IPS DF 6.9 (cell line): ENCODE results near the gene MBD6.
"Not testable (repeated sequence)": the region's sequence is repeated elsewhere in the genome, so short reads cannot be mapped to it uniquely, and the experiment has no call there.

Experiments
- DNase-seq: peaks from one replicate; pipeline ENCODE4 v3.0.0-alpha.2; 2013; ENCODE audit warnings: low read depth, low spot score
- H3K27ac ChIP-seq: one replicate; pipeline ENCODE4 v1.5.1; 2013; ENCODE audit warnings: low read length, control low read depth
- H3K27me3 ChIP-seq: 2 replicates; pipeline ENCODE4 v1.6.1; 2013; ENCODE audit warnings: mild to moderate bottlenecking, low read length; ENCODE audit not compliant: control insufficient read depth, insufficient read depth
- H3K36me3 ChIP-seq: 2 replicates; pipeline ENCODE4 v1.6.1; 2013; ENCODE audit warnings: low read length; ENCODE audit not compliant: control insufficient read depth, insufficient read depth
- H3K4me1 ChIP-seq: 2 replicates; pipeline ENCODE4 v1.6.1; 2013; ENCODE audit warnings: low read length; ENCODE audit not compliant: control insufficient read depth, insufficient read depth
- H3K4me3 ChIP-seq: 2 replicates; pipeline ENCODE4 v1.5.1; 2013; ENCODE audit warnings: mild to moderate bottlenecking, low read length
- H3K9me3 ChIP-seq: 2 replicates; pipeline ENCODE4 v1.6.1; 2013; ENCODE audit warnings: low read length, inconsistent platforms; ENCODE audit not compliant: control insufficient read depth, insufficient read depth
- WGBS: extraction: QIAGEN DNeasy Blood & Tissue Kit; methylation state at CpG from one replicate; pipeline ENCODE4 v1.1.7; 2013; ENCODE audit warnings: mixed read lengths, missing lambda C conversion rate; ENCODE audit not compliant: insufficient read length, insufficient coverage; 5-methylcytosine and 5-hydroxymethylcytosine counted together

The MBD6 gene

GRCh38 chr12:57506541-57506940, 16.1 kb upstream of the MBD6 start:
- no CpG with 5 or more reads among the region's 4 CpGs for WGBS
- H3K36me3 ChIP-seq = peaks cover 23% of the 10 kb centered on the region
- not testable (repeated sequence) for H3K9me3 ChIP-seq, H3K27me3 ChIP-seq, H3K4me3 ChIP-seq, H3K4me1 ChIP-seq, DNase-seq, H3K27ac ChIP-seq

- H3K4me3 ChIP-seq, H3K4me1 ChIP-seq, H3K9me3 ChIP-seq, H3K27ac ChIP-seq, H3K27me3 ChIP-seq, DNase-seq: not testable (repeated sequence)
- peaks cover 31% of the 10 kb centered on the region for H3K36me3 ChIP-seq
- no CpG with 5 or more reads among the region's 28 CpGs for WGBS
Measured at GRCh38 chr12:57507796-57508195, 14.8 kb upstream of the MBD6 start.

DNA sequence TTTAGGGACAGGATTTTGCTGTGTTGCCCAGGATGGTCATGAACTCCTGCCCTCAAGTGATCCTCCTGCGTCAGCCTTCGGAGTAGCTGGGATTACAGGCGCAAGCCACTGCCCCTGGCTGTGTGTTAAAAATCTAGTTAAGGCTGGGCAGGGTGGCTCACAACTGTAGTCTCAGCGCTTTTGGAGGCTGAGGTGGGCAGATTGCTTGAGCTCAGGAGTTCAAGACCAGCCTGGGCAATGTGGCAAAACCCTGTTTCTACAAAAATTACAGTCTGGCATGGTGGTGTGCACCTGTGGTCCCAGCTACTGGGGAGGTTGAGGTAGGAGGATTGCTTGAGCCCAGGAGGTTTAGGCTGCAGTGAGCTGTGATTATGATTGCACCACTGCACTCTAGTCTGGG, 11.5 kb upstream of the MBD6 start:
- no peak overlapping the region for H3K27ac ChIP-seq
- no peaks in the 10 kb centered on the region for H3K9me3 ChIP-seq
- H3K36me3 ChIP-seq = peaks cover 38% of the 10 kb centered on the region
- no peaks in the 10 kb centered on the region for H3K27me3 ChIP-seq
- no peak overlapping the region for H3K4me3 ChIP-seq
- no peaks in the 10 kb centered on the region for H3K4me1 ChIP-seq
- no peak for DNase-seq
- no CpG with 5 or more reads among the region's 4 CpGs for WGBS

DNA sequence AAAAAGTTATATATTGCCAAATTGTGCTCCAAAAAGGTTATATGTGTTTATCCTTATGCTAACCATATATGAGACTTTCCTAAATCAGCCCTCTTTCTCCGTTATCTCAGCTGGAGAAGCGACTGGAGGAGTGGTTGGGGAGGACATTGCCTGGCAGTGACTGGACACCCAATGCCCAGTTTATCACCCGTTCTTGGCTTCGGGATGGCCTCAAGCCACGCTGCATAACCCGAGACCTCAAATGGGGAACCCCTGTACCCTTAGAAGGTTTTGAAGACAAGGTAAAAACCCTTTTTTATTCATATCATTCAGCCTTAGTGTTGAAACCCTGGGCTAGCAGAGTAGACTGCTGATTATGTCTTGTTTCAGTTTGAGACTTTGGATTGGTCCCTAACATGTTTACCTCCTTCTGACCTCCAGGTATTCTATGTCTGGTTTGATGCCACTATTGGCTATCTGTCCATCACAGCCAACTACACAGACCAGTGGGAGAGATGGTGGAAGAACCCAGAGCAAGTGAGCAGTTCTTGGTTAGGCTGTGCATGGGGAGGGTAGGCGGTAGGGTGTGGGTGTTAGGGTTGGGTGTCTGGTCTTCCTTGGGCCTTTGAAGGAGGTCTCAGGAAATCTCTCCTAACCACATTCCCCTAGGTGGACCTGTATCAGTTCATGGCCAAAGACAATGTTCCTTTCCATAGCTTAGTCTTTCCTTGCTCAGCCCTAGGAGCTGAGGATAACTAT, 10.9 kb upstream of the MBD6 start:
- no CpG with 5 or more reads among the region's 7 CpGs for WGBS
- no peaks in the 10 kb centered on the region for H3K9me3 ChIP-seq
- DNase-seq = no peak
- H3K36me3 ChIP-seq = peaks cover 43% of the 10 kb centered on the region
- H3K27me3 ChIP-seq = no peaks in the 10 kb centered on the region
- no peak overlapping the region for H3K4me3 ChIP-seq
- no peaks in the 10 kb centered on the region for H3K4me1 ChIP-seq
- H3K27ac ChIP-seq = no peak overlapping the region

DNA sequence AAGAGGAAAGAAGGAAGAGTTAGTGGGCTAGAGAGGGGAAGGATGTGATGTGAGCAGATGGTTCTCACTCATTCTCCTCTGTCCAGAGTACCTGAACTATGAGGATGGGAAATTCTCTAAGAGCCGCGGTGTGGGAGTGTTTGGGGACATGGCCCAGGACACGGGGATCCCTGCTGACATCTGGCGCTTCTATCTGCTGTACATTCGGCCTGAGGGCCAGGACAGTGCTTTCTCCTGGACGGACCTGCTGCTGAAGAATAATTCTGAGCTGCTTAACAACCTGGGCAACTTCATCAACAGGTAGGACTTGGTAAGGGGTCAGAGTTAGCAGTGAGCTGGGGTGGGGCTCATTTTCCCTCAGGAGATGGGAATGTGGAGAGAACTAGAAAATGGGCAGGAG, 10.0 kb upstream of the MBD6 start:
- Histone ChIP-seq H3K36me3 (peaks cover 50% of the 10 kb centered on the region), H3K4me1 (no peaks in the 10 kb centered on the region), H3K9me3 (no peaks in the 10 kb centered on the region), H3K4me3 (no peak overlapping the region), H3K27ac (no peak overlapping the region), H3K27me3 (no peaks in the 10 kb centered on the region)
- DNase-seq = no peak
- no CpG with 5 or more reads among the region's 6 CpGs for WGBS

DNA sequence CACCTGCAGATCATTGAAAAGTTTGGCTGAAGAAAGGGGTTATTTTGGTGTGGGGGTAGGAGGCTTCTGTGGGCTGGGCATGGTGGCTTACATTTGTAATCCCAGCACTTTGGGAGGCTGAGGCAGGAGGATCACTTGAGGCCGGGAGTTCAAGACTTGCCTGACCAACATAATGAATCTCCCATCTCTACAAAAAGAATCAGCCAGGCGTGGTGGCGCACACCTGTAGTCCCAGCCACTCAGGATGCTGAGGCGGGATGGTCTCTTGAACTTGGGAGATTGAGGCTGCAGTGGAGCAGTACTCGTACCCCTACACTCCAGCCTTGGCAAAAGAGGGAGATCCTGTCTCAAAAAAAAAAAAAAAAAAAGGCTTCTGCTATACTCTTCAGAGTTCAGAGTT, 9.4 kb upstream of the MBD6 start:
- no CpG with 5 or more reads among the region's 5 CpGs for WGBS

DNA sequence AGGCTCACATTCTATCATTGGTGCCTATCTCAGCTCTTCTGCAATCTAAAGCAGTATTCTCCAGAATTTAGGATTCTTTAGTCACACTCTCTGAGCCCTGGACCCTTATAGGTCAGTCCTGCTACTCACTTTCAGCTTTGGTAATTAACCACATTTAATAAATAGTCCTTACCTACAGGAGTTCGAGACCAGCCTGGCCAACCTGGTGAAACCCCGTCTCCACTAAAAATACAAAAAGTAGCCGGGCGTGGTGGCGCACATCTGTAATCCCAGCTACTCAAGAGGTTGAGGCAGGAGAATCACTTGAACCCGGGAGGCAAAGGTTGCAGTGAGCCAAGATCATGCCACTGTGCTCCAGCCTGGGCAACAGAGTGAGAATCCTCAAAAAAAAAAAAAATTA, 8.9 kb upstream of the MBD6 start:
- H3K27ac ChIP-seq, H3K27me3 ChIP-seq, H3K4me3 ChIP-seq, H3K4me1 ChIP-seq, DNase-seq, H3K9me3 ChIP-seq: not testable (repeated sequence)
- WGBS = no CpG with 5 or more reads among the region's 6 CpGs
- peaks cover 50% of the 10 kb centered on the region for H3K36me3 ChIP-seq

More for the DNA sequence above, 9.4 kb upstream of the MBD6 start:
- DNase-seq = no peak
- Histone ChIP-seq H3K27me3 (no peaks in the 10 kb centered on the region), H3K36me3 (peaks cover 50% of the 10 kb centered on the region), H3K9me3 (no peaks in the 10 kb centered on the region), H3K4me3 (no peak overlapping the region), H3K4me1 (no peaks in the 10 kb centered on the region), H3K27ac (no peak overlapping the region)

- not testable (repeated sequence) for H3K27ac ChIP-seq, H3K4me1 ChIP-seq, DNase-seq, H3K9me3 ChIP-seq, H3K27me3 ChIP-seq, H3K4me3 ChIP-seq
- WGBS = no CpG with 5 or more reads among the region's 9 CpGs
- peaks cover 50% of the 10 kb centered on the region for H3K36me3 ChIP-seq
Measured at GRCh38 chr12:57514246-57514645, 8.4 kb upstream of the MBD6 start.

GRCh38 chr12:57514720-57515407, 7.8 kb upstream of the MBD6 start:
- Histone ChIP-seq H3K4me1 (no peaks in the 10 kb centered on the region), H3K4me3 (no peak overlapping the region), H3K9me3 (no peaks in the 10 kb centered on the region), H3K27me3 (no peaks in the 10 kb centered on the region), H3K36me3 (peaks cover 50% of the 10 kb centered on the region), H3K27ac (no peak overlapping the region)
- no CpG with 5 or more reads among the region's 9 CpGs for WGBS
- DNase-seq = no peak

DNA sequence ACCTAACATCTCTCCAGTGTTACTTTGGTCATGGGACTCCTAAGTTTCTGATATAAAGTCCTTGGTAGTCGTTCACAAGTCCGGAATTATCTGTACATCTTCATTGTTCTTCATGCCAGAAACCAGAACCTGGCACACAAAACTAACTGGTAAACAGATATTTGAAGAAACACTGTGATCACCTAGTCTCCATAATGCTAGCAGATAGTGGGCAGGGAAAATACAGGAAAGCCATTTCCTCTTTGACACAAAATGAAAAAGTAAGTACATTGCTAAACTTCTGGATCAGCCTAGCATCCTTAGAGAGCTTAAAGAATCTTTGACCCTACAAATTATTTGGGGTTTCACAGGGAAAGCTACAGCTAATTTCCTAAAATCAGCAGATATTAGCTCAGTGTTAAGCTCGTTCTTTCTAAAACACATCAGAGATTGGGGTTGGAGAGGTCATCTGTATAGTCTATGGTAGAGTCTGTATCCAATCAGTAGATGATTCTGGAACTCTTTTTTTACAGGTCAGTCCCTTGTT, 7.2 kb upstream of the MBD6 start:
- H3K4me1 ChIP-seq = no peaks in the 10 kb centered on the region
- peaks cover 50% of the 10 kb centered on the region for H3K36me3 ChIP-seq
- H3K27me3 ChIP-seq = no peaks in the 10 kb centered on the region
- no peak overlapping the region for H3K27ac ChIP-seq
- no CpG with 5 or more reads among the region's 3 CpGs for WGBS
- no peaks in the 10 kb centered on the region for H3K9me3 ChIP-seq
- DNase-seq = no peak
- no peak overlapping the region for H3K4me3 ChIP-seq
